HL-60 (cell line): ENCODE measurements around the gene BCL11B.

ENCODE experiments used
- CTCF ChIP-seq: IDR thresholded peaks from one replicate; pipeline ENCODE4 v1.5.1; 2011; ENCODE audit warnings: low read length, control low read depth, inconsistent platforms; ENCODE audit not compliant: insufficient read depth
- POLR2AphosphoS5 ChIP-seq: IDR thresholded peaks from 2 replicates; pipeline ENCODE4 v1.6.1; 2012; ENCODE audit warnings: low read depth
- REST ChIP-seq: IDR thresholded peaks from 2 replicates; pipeline ENCODE4 v1.6.1; 2012; ENCODE audit warnings: low read depth; ENCODE audit not compliant: insufficient replicate concordance
- SPI1 ChIP-seq: IDR thresholded peaks from 2 replicates; pipeline ENCODE4 v1.6.1; 2012; ENCODE audit warnings: low read depth, mild to moderate bottlenecking, borderline replicate concordance

GRCh38 chr14:99315197-99315596, 43.2 kb upstream of the BCL11B start:
- no peak for TF ChIP-seq CTCF
- TF ChIP-seq POLR2AphosphoS5, result no peak
- no peak for TF ChIP-seq SPI1
- TF ChIP-seq REST, result no peak
